PC-9 (cell line): ENCODE data around the gene STOML1.

Experiments used
- CTCF ChIP-seq: fragments of 200-600 bp; sonication (generic); conservative IDR thresholded peaks from 2 replicates; pipeline ENCODE4 v1.6.1; 2017; ENCODE audit warnings: mixed run types, antibody characterized with exemption, mild to moderate bottlenecking, moderate library complexity
- EZH2 ChIP-seq: fragments of 200-600 bp; sonication (generic); IDR thresholded peaks from 2 replicates; pipeline ENCODE4 v1.8.0; 2017; ENCODE audit warnings: antibody characterized with exemption, low read depth

GRCh38 chr15:74019734-74020133, 27.6 kb upstream of the STOML1 start:
- TF ChIP-seq CTCF (no peak), EZH2 (no peak)
